Gastrocnemius medialis (tissue), 4 donors: ENCODE measurements around the gene NPHS1.

Experiments used
- CTCF ChIP-seq, 5 experiments: fragments of 450-650 bp in 3 of 5; fragments of 200-600 bp in 2 of 5; sonication (generic) in 2 of 5; IDR thresholded peaks in 4 of 5; conservative IDR thresholded peaks in 1 of 5; 1 replicate in 4 of 5; 2 replicates in 1 of 5; pipeline ENCODE4 v1.5.1; 2016 to 2019; ENCODE audit warnings: antibody characterized with exemption in 5 of 5, mild to moderate bottlenecking in 3 of 5, moderate library complexity in 3 of 5
- POLR2A ChIP-seq, 2 donors: fragments of 450-650 bp; IDR thresholded peaks; one replicate each; pipeline ENCODE4 v1.6.1; 2017; ENCODE audit warnings: antibody characterized with exemption in 2 of 2, mild to moderate bottlenecking in 2 of 2, moderate library complexity in 2 of 2

GRCh38 chr19:35792888-35793287 is 59.4 kb downstream of the NPHS1 start:
- TF ChIP-seq CTCF (IDR thresholded peaks at IDR 0.05 in 4 of 5, conservative IDR thresholded peaks at IDR 0.05 in 1 of 5) (no peak), POLR2A (IDR thresholded peaks at IDR 0.05) (no peak)
